ENCODE data around the gene KCNE1.
"Not testable (repeated sequence)": the region's sequence is repeated elsewhere in the genome, so short reads cannot be mapped to it uniquely, and the experiment has no call there.

KCNE1 gene

GRCh38 chr21:34406676-34407075, 105.3 kb downstream of the KCNE1 start:
- not testable (repeated sequence) for DNase-seq (ENCODE audit: low read depth); H3K4me3 ChIP-seq (ENCODE audit: control insufficient read depth, low read depth, low read length)

GRCh38 chr21:34406102-34406501, 105.9 kb downstream of the KCNE1 start:
- H3K4me3 ChIP-seq (ENCODE audit: control insufficient read depth, low read depth, low read length); DNase-seq (ENCODE audit: low read depth): not testable (repeated sequence)

GRCh38 chr21:34405686-34406085, 106.3 kb downstream of the KCNE1 start:
- not testable (repeated sequence) for DNase-seq (ENCODE audit: low read depth); H3K4me3 ChIP-seq (ENCODE audit: control insufficient read depth, low read depth, low read length)

- H3K4me3 ChIP-seq (ENCODE audit: control insufficient read depth, low read depth, low read length); DNase-seq (ENCODE audit: low read depth): not testable (repeated sequence)
Measured at GRCh38 chr21:34404742-34405141, 107.3 kb downstream of the KCNE1 start.

GRCh38 chr21:34400522-34400921, 111.5 kb downstream of the KCNE1 start:
- H3K4me3 ChIP-seq (ENCODE audit: control insufficient read depth, low read depth, low read length); DNase-seq (ENCODE audit: low read depth): not testable (repeated sequence)

Data from AG09309 (cell line).